Osteoblast (primary cell): ENCODE measurements around the gene ZNF626. TPM values are rescaled to one million over a fixed set of nuclear protein-coding genes. Genes with fewer than 3 reads are reported as not detected.
"Not testable (repeated sequence)": the region's sequence is repeated elsewhere in the genome, so short reads cannot be mapped to it uniquely, and the experiment has no call there.

ENCODE experiments used
- DNase-seq: peaks from one replicate; pipeline ENCODE4 v3.0.0; 2011; ENCODE audit warnings: low spot score, mixed read lengths; ENCODE audit not compliant: insufficient read length; ENCODE audit errors: missing footprints
- H2AFZ ChIP-seq: 2 replicates; pipeline ENCODE4 v1.6.0; 2011; ENCODE audit warnings: mild to moderate bottlenecking, low read length
- H3K27ac ChIP-seq: 2 replicates; pipeline ENCODE4 v1.5.1; 2011; ENCODE audit warnings: mild to moderate bottlenecking, low read depth, low read length, moderate library complexity
- H3K27me3 ChIP-seq: 2 replicates; pipeline ENCODE4 v1.6.0; 2012; ENCODE audit warnings: mild to moderate bottlenecking, control low read depth, inconsistent platforms, low read length, moderate library complexity; ENCODE audit not compliant: insufficient read depth
- H3K36me3 ChIP-seq: 2 replicates; pipeline ENCODE4 v1.5.1; 2011; ENCODE audit warnings: mild to moderate bottlenecking, low read length, control low read depth, moderate library complexity; ENCODE audit not compliant: insufficient read depth
- H3K4me1 ChIP-seq: 2 replicates; pipeline ENCODE4 v1.5.1; 2011; ENCODE audit warnings: mild to moderate bottlenecking, low read length, control low read depth, moderate library complexity; ENCODE audit not compliant: insufficient read depth
- H3K4me2 ChIP-seq: 2 replicates; pipeline ENCODE4 v1.6.0; 2011; ENCODE audit warnings: mild to moderate bottlenecking, low read length; ENCODE audit not compliant: insufficient read depth
- H3K4me3 ChIP-seq: fragments of 200-600 bp; sonication (generic); 3 replicates; pipeline ENCODE4 v1.5.1; 2012; ENCODE audit warnings: mild to moderate bottlenecking, low read length, inconsistent platforms; ENCODE audit not compliant: insufficient read depth
- H3K79me2 ChIP-seq: 2 replicates; pipeline ENCODE4 v1.6.0; 2012; ENCODE audit warnings: mild to moderate bottlenecking, low read length, control low read depth, inconsistent platforms; ENCODE audit not compliant: insufficient read depth
- H3K9me3 ChIP-seq: 2 replicates; pipeline ENCODE4 v1.5.1; 2011; ENCODE audit warnings: low read depth, low read length, control low read depth
- H4K20me1 ChIP-seq: 2 replicates; pipeline ENCODE4 v1.6.0; 2012; ENCODE audit warnings: mild to moderate bottlenecking, low read length, control low read depth; ENCODE audit not compliant: insufficient read depth
- CTCF ChIP-seq: IDR thresholded peaks from 2 replicates; pipeline ENCODE4 v1.5.1; 2011; ENCODE audit warnings: mild to moderate bottlenecking, low read depth, low read length, moderate library complexity; ENCODE audit errors: extremely low read depth
- total RNA-seq: library from RNA; depleted of rRNA; stranded (reverse); fragments of >200 nt; gene quantifications from 2 replicates; pipeline ENCODE4 v1.2.3, GENCODE V29; 2012

The ZNF626 gene
- total RNA-seq, 1 donor = 19.9 TPM

GRCh38 chr19:20662421-20663105, 1.2 kb upstream of the ZNF626 start:
- no peak overlapping the region for H3K27ac ChIP-seq
- no peak for DNase-seq
- H3K4me1 ChIP-seq = no peaks in the 10 kb centered on the region
- no peak overlapping the region for H2AFZ ChIP-seq
- no peaks in the 10 kb centered on the region for H3K27me3 ChIP-seq
- no peak overlapping the region for H3K4me2 ChIP-seq
- H4K20me1 ChIP-seq = peaks cover 9% of the 10 kb centered on the region
- H3K9me3 ChIP-seq = no peaks in the 10 kb centered on the region
- peaks cover 33% of the 10 kb centered on the region for H3K79me2 ChIP-seq
- peaks cover 17% of the 10 kb centered on the region for H3K36me3 ChIP-seq
- no peak for TF ChIP-seq CTCF
- no peak overlapping the region for H3K4me3 ChIP-seq

GRCh38 chr19:20660473-20661140, 764 bp downstream of the ZNF626 start:
- Histone ChIP-seq H3K4me1 (no peaks in the 10 kb centered on the region), H4K20me1 (peaks cover 9% of the 10 kb centered on the region), H3K36me3 (peaks cover 25% of the 10 kb centered on the region), H3K4me2 (peak overlapping the region; percentile 86), H3K27ac (peak overlapping the region; percentile 98), H3K27me3 (no peaks in the 10 kb centered on the region), H3K9me3 (no peaks in the 10 kb centered on the region), H2AFZ (peak overlapping the region; percentile 100), H3K4me3 (peak overlapping the region; percentile 93), H3K79me2 (peaks cover 52% of the 10 kb centered on the region)
- TF ChIP-seq CTCF = no peak
- peak; percentile 8 for DNase-seq

- no peak for DNase-seq
- TF ChIP-seq CTCF = no peak
- Histone ChIP-seq H3K36me3 (peaks cover 58% of the 10 kb centered on the region), H3K27me3 (no peaks in the 10 kb centered on the region), H2AFZ (no peak overlapping the region), H3K4me1 (no peaks in the 10 kb centered on the region), H3K79me2 (peaks cover 5% of the 10 kb centered on the region), H3K9me3 (peaks cover 10% of the 10 kb centered on the region), H3K4me3 (no peak overlapping the region), H3K4me2 (no peak overlapping the region), H3K27ac (no peak overlapping the region), H4K20me1 (no peaks in the 10 kb centered on the region)
Measured at GRCh38 chr19:20640545-20640944, 20.8 kb downstream of the ZNF626 start.

- peaks cover 5% of the 10 kb centered on the region for H3K79me2 ChIP-seq
- no peak for DNase-seq
- H3K9me3 ChIP-seq = peaks cover 14% of the 10 kb centered on the region
- no peaks in the 10 kb centered on the region for H3K4me1 ChIP-seq
- H2AFZ ChIP-seq = no peak overlapping the region
- H4K20me1 ChIP-seq = no peaks in the 10 kb centered on the region
- H3K36me3 ChIP-seq = peaks cover 52% of the 10 kb centered on the region
- H3K27me3 ChIP-seq = no peaks in the 10 kb centered on the region
- no peak overlapping the region for H3K4me2 ChIP-seq
- no peak overlapping the region for H3K27ac ChIP-seq
- no peak overlapping the region for H3K4me3 ChIP-seq
- TF ChIP-seq CTCF = no peak
Measured at GRCh38 chr19:20640023-20640422, 21.3 kb downstream of the ZNF626 start.

- H3K9me3 ChIP-seq = peaks cover 18% of the 10 kb centered on the region
- H3K27ac ChIP-seq, H3K36me3 ChIP-seq, H3K27me3 ChIP-seq, H3K4me2 ChIP-seq, H3K79me2 ChIP-seq, H3K4me3 ChIP-seq, DNase-seq, H3K4me1 ChIP-seq, H4K20me1 ChIP-seq, H2AFZ ChIP-seq: not testable (repeated sequence)
Measured at GRCh38 chr19:20624560-20624959, 36.8 kb downstream of the ZNF626 start.
